ENCODE data around the gene MKRN2.
A peak's percentile ranks its signal among the peaks of the same experiment; 100 is the strongest.
"Not testable (repeated sequence)": the region's sequence is repeated elsewhere in the genome, so short reads cannot be mapped to it uniquely, and the experiment has no call there.

Gene MKRN2, protein sequence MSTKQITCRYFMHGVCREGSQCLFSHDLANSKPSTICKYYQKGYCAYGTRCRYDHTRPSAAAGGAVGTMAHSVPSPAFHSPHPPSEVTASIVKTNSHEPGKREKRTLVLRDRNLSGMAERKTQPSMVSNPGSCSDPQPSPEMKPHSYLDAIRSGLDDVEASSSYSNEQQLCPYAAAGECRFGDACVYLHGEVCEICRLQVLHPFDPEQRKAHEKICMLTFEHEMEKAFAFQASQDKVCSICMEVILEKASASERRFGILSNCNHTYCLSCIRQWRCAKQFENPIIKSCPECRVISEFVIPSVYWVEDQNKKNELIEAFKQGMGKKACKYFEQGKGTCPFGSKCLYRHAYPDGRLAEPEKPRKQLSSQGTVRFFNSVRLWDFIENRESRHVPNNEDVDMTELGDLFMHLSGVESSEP

DNA sequence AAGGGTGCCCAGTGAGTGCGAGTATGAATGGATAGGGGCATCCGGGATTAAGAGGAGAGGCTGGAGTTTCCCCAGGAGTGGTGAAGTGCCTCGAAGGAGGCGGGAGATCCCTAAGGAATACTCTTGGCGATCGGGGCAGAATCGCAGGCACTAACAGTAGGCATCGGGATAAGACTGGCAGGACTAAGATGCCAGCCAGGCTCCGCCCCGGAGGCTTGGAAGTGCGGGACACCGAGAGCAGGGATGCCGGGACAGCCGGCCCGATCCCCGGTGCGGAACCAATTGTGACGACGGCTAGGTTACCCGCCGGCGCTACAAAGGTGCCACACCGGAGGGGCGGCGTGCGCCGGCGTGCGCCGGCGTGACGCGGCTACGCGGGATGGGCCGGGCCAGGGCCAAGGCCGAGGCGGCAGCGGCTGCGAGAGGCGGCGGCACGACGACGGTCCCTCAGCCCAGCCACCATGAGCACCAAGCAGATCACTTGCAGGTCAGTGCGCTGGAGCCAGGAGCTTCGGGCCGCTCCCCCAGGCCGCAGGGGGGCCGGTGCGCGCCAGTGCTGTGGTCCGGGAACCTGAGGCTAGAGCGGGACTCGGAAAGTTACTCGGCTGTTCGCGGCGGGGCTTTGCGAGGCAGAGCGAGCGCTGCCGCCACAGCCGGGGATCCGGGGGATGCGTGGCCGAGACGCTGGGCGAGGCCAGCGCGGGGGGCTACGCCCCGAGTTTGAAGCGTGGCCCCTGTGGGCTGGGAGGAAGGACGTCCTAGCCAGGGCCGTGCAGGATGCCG lies at the start of gene MKRN2:
MKRN2 (plus strand) TSS at position 398 of the 783 bp plus-strand sequence; CDS start at position 462, 64 bp downstream.
- DNase-seq, result peak; percentile 47 to 84

DNA sequence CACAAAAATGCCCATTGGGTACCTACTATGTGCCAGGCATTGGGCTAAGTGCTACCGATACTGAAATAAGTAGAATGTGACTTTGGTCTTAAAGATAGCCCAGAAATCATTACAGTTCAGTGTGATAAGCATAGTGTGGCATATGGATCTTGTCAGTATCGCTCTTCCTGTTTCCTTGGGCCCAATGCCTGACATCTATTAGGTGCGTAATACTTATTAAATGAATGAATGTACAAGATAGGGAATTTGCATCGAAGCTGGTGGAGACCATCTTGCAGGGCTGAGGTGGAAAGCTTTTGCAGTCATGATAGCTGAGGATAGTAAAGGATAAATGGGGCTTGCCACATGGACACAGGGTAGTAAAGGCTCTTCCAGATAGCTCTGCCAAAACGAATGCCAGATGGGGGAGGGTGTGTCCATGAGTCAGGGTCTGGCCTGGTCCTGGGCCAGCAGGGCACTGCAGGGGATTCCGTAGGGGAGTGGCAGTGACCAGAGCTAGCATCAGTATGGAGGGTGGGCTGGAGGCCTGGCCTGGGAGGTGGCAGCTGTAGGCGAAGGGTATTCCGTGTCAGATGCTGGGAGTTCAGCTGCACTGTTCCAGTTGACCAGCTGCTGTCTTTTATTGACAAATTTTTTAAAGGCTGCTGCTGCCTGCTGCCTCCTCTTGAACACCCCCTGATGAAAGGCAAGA lies 49.2 kb upstream of the MKRN2 start:
- DNase-seq, result no peak

DNA sequence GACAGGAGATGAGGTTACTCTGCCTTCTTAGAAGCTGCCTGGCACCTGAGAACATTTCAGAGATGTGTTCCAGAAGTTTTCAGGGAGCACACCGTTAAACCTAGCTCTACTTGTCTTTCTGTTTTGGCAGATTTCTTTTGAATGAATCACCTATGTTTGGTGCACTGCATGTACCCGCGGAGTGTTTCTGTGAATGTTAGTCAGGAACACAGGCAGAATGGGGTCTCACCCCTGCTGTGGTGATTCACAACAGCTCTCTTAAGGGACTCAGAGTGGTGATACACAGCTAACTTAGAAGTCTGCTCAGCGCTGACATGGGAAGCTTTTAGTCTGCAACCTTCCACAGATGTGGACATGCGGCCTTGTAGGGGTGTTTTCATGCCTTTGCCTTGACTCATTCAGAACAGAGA lies 48.6 kb upstream of the MKRN2 start:
- no peak for DNase-seq

DNA sequence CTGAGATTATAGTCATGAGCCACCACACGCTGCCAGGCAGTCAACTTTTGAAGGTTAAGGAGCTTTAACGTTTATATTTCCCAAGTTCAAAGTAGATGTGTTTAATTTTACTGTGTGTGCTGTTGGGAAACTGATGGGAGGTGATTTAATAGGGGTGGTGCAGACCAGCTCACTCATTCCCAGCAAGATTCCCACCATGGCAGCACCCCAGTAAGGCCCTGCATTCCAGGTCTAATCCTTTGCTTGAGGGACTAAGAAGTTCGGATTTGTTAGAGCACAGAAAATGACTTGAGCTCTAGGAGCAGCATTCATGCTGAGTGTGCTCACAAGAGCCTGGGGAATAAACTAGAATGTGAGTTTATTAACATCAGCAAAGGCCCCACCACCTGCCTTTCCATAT lies 47.4 kb upstream of the MKRN2 start:
- DNase-seq, result no peak

DNA sequence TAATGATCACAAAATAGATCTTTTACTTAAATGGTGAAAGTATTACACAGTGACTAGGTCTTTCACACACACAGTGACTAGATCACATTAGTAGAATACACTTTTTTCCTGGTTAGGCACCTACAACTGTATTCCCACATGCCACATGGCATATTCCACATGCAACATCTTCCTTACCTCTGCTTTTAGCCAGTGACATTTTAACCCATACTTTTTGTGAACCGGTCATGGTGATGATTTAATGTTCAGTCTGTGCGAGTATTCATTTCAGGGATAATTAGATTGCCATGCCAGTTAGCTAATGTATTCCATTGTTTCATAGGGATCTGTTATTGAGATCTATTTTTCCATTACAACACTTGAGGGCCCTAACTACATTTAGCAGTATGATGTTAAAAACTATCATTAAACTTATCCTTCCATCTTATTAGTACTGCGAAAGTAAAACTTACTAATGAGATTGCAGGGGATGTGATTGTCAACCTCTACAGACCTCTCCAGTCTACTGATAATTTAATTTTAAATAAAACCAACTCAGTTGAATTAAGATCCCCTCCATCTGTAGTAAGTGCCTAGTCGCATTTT lies 44.3 kb upstream of the MKRN2 start:
- no peak for DNase-seq

DNA sequence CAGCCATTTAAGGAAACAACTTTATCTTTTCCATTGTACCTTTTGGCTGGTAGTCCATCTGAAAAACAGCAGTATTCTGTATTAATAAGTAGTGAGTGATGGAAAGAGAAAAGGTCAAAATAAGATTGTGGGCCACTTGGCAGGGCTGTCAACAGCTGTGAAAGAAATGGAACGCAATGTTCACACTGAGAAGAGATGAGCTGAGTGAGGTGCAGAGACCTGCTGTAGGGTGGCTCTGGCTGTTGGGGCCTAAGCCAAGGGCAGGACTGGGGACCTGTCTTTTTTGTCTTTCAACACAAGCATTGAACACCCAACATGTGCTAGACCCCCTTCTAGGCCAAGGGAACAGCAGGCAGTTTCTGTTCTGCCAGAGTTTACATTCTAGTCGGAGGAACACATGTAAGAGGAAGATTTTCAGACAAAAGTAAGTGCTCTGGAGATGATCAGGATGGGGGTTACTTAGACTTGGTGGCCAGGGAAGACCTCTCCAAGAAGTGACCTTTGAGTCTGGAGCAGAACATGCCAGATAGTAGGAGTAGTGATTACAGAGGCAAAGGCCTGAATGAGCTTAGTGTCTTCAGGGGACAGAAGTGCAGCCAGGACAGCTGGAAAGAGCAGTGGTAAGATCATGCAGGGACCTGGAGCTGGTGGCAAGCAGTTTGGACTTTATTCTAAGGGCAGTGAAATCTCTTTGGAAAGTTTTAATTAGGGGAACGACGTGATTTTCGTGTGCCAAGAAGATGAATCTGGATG lies 43.0 kb upstream of the MKRN2 start:
- no peak for DNase-seq

DNA sequence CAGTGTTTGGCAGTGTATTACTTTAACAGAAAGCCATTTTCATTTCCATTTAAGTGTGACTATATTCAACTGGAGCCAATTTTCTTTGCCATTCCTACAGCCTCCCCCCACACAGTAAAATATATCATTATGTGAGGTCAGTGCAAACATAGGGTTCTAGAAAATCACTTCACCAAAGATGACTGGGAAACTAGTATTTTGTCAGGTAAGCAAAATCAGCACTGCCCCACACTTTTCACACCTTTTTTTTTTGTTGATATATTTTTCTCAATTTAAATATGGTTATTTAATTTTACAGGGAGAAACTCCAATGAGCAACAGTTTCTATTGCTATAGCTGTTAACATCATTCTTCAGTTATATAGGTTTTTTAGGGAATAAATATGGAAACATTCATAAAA lies 41.3 kb upstream of the MKRN2 start:
- no peak for DNase-seq

DNA sequence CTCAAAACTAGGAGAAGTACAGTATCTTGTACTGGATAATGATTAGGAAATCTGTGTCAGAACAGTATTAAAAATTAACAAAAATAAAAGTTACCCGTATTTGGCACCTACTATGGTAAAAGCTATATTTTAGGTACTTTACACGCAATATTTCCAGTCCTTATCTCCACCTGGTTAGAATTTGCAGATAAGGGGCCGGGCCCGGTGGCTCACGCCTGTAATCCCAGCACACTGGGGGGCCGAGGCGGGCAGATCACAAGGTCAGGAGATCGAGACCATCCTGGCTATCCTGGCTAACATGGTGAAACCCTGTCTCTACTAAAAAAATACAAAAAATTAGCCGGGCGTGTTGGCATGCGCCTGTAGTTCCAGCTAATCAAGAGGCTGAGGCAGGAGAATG lies 40.0 kb upstream of the MKRN2 start:
- no peak for DNase-seq

DNA sequence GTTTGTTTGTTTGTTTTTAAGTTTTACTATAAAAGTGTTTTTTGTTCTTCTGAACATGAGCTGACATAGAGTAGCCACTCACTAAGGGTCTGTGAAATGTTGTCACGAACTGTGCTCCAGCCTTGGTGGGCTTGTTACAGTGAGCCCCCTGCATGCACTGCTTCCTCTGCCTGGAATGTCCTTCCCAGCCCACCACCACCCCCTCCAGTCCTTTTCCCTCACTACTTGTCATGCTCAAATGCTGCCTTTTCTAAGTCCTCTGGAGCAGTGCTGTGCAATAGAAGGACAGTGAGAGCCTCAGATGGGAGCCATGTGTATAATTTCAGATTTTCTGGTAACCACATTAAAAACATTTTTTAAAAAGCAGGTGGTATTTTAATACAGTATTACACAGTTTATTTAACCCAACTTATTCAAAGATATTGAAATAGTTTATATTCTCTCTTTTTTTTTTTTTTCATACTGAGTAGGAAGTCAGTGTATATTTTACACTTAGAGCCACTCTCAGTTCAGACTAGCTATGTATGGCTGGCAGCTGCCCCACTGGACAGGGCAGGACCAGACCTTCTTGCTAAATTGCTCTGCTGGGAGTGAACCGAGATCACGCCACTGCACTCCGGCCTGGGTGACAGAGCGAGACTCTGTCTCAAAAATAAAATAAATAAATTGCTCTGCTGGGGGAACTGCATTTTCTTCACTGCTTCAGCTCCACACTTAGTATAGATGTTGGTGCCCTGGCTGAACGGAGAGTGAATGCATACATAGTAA lies 38.4 kb upstream of the MKRN2 start:
- no peak for DNase-seq

DNA sequence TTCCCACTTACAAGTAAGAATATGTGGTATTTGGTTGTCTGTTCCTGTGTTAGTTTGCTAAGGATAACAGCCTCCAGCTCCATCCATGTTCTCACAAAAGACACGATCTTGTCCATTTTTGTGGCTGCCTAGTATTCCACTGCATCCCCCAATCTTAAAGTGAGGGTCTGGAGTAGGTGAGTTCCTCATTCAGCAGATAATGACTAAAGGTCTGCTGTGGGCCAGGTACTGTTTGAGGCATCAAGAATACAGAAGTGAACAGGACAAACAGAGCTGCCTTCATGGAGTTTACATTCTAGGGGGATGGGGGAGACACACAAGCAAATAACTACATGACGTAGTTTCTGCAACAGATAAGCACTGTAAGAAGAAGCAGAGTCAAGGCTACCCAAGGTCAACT lies 35.9 kb upstream of the MKRN2 start:
- DNase-seq, result no peak

DNA sequence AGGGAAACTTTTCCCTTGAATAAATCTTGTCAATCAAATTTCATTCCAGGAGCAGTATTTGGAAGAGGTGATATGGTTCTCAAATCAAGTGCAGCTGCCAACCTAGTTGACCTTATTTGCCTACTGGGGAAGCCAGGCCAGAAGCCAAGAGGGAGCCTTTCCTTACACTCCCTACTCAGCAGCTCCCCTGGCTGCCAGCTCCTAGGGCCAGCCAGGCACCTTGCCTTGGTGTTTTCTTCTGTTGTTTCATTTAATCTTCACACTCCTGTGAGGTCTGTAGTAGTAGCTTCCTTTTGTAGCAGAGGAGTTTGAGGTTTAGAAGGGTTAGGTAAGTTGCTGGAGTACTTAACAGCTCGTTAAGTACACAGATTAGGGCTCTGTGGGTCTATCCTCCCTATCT lies 34.2 kb upstream of the MKRN2 start:
- no peak for DNase-seq

DNA sequence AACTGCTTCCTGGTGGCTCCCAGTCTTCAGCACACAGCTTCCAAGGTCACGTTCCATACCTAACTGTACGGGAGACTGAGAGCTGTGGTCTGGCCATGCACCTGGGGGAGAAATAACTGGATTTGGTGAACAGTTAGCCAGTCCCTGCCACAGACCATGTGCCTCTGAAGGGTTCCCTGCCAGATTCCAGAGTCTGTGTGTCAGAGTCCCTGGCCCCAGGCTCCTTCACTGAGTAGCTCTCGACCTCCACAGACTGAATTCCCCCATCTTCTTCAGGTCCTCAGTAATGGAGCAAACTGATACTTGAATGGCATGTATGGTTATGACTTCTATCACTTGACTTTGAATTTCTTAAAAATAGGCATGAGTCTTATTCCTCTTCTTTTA lies 29.1 kb upstream of the MKRN2 start:
- DNase-seq, result no peak

DNA sequence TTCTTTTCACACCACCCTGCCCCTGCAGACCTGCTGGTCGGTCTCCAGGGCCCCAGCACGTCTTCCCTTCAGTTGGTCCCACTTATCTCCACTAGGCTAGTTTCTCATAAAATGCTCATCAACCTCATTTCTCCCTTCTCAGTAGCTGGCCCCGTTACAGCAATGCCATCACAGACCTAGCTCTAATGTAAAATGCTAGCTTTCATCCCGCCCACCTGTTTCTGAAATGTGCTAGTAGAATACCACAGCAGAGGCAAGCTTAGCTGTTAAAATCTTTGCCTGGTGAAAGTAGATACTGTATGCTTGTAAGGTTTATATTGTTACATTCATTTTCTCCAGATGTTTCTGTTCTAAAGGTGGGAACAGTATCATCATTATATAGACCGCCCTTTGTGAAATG lies 24.7 kb upstream of the MKRN2 start:
- no peak for DNase-seq

DNA sequence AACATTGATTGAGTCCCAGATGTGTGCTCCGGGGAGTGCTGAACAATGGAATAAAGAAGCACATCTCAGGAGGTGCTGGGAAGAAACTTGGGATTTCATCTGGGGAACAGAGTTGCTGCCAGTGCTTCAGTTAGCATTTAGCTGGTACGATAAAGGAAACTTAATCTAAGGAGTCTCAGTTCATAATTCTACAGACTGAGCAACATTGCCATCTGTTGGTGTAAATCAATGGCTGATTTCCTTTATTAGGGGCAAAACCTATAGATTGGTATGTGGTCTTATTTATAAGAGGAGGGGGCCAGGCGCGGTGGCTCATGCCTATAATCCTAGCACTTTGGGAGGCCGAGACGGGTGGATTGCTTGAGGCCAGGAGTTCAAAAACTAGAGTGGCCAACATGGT lies 20.5 kb upstream of the MKRN2 start:
- no peak for DNase-seq

DNA sequence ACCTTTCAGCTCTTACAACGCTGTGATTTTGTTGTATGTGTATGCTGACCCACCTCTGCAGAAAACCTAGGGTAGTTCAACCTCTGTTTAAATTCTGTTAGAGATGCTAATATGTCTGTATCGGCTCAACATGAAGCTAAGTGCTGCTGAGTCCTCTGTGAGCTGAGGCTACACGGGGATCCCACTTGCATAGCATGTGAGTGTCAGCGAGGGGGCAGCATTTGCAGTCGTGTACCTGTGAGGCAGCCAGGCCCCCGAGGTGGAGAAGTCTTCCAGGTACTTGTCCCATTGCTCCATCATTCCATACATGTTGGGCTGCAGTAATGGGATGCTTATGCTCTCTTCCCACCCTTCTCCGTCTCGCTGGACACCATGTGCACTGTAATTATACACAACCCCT lies 15.3 kb upstream of the MKRN2 start:
- DNase-seq, result no peak

DNA sequence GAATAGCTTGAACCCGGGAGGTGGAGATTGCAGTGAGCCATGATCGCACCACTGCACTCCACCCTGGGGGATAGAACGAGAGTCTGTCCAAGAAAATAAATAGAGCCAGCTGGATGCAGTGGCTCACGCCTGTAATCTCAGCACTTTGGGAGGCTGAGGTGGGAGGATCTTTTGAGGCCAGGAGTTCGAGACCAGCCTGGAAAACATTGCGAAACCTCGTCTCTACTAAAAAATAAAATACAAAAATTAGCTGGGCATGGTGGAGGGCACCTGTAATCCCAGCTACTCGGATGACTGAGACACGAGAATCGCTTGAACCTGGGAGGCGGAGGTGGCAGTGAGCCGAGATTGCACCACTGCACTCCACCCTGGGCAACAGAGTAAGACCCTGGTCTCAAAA lies 13.4 kb upstream of the MKRN2 start:
- not testable (repeated sequence) for DNase-seq

DNA sequence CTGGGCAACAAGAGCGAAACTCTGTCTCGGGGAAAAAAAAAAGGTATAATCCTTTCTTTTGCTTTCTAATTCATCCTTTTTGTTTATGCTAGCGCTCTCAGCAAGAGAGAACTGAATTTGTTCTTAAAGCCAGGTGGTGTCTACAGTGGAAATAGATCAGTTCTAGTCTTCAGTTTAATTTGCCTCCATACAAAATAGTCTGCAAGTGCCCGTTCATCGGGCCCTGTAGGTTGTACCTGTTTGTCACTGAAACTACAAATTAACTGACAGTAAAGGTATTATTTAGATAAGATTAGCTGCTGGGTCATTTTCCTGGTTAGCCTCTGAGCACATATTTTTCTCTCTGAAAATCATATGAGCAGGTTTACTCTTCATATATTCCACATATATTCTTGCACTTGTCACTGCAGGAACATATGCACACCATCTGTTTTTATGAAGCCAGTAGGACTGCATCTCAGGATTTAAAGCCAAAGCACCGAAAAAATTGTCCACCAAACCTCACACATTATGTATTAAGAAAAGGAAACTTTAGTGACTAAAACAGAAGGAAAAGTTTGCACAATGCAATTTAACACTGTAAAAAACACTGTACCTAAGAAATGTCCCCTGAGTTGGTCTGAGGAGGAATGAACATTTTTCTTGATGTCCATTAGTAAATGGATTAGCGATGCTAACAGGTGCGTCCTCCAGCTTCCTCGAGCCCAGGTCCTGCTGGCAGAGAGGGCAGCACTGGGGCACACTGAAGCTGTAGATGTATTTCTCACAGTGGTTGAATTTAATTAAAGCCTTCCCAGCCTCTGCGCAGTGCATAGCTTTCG lies 12.0 kb upstream of the MKRN2 start:
- no peak for DNase-seq

DNA sequence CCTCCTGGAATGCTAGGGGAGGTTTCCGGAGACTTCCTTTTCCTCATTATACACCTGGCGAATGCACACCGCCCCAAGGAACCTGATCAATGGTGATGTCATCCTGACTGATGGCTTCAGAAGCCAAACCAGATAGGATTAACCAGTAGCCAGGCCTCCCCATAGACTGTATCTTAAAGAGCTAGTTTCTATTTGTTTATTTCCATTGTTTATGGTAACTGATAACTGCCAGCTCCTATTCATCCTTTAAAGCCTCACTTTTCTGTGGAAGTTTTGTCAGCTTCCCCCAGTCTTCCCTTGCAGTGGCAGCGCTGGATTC lies 11.5 kb upstream of the MKRN2 start, which contains the start of gene MKRN2OS:
MKRN2OS (minus strand) TSS at position 27 of the 319 bp plus-strand sequence. CDS start 35 bp downstream, outside the sequence.
- no peak for DNase-seq

DNA sequence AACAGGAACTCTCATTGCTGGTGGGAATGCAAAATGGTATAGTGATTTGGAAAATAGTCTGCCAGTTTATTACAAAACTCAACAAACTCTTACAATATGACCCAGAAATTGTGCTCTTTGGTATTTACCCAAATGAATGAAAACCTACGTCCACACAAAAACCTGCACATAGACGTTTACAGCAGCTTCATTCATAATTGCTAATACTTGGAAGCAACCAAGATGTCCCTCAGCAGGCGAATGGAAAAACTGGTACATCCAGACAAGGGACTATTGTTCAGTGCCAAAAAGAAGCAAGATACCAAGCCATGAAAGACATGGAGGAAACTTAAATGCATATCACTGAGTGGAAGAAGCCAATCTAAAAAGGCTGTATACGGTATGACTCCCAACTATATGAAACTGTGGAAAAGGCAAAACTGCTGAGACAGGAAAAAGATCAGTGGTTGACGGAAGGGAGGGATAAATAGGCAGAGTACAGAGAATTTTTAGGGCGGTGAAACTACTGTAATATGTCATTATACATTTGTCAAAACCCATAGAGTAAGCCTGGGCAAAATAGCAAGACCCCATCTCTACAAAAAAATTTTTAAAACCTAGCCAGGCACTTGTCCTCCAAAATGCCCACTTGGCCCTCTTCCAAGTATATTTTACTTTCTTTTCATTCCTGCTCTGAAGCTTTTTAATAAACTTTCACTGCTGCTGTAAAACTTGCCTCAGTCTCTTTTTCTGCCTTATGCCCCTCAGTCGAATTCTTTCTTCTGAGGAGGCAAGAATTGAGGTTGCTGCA lies 6.7 kb upstream of the MKRN2 start:
- no peak for DNase-seq

DNA sequence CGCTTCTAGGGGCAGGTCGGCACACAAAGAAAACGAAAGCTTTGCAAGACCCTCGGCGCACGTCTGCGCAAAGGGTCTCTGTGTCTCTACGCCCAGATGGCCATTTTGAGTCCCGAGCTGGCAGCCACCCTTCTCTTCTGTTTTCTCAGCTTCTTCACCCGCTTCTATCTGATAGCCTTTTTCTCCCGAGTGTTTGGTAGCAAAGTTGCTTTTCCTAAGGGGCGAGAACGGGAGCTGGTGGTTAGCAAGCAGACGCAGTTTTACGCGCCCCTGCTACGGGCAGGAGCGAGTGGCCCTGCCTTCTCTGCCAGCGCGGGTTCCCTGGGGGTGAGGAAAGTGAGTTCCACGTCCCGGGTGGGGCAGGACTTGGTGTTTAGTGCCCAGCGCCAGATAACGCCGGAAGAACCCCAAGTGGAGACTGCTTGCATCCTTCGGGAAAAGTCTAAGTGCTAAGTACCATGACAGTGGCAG lies 2.9 kb upstream of the MKRN2 start:
- peak in 1 of 2 experiments; percentile 18 for DNase-seq
